Esophagus squamous epithelium (tissue), 4 donors: ENCODE measurements around the gene NR1D1.

ENCODE experiments used
- POLR2A ChIP-seq, 4 donors: fragments of 450-650 bp; IDR thresholded peaks; one replicate each; pipeline ENCODE4 v1.6.1; 2017; ENCODE audit warnings: antibody characterized with exemption in 4 of 4, mild to moderate bottlenecking in 4 of 4, moderate library complexity in 3 of 4
- TF ChIP-seq, protein P1 (sequence below), 6 experiments: fragments of 450-650 bp in 4 of 6; fragments of 200-600 bp in 2 of 6; sonication (generic) in 2 of 6; IDR thresholded peaks; one replicate each; pipeline ENCODE4 v1.5.1; 2016 to 2019; ENCODE audit warnings: antibody characterized with exemption in 6 of 6, mild to moderate bottlenecking in 4 of 6, moderate library complexity in 4 of 6

GRCh38 chr17:40075201-40075941 lies 25.0 kb downstream of the NR1D1 start:
- TF ChIP-seq POLR2A (IDR thresholded peaks at IDR 0.05) = no peak
- TF ChIP-seq, protein P1, sequence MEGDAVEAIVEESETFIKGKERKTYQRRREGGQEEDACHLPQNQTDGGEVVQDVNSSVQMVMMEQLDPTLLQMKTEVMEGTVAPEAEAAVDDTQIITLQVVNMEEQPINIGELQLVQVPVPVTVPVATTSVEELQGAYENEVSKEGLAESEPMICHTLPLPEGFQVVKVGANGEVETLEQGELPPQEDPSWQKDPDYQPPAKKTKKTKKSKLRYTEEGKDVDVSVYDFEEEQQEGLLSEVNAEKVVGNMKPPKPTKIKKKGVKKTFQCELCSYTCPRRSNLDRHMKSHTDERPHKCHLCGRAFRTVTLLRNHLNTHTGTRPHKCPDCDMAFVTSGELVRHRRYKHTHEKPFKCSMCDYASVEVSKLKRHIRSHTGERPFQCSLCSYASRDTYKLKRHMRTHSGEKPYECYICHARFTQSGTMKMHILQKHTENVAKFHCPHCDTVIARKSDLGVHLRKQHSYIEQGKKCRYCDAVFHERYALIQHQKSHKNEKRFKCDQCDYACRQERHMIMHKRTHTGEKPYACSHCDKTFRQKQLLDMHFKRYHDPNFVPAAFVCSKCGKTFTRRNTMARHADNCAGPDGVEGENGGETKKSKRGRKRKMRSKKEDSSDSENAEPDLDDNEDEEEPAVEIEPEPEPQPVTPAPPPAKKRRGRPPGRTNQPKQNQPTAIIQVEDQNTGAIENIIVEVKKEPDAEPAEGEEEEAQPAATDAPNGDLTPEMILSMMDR (IDR thresholded peaks at IDR 0.05) = peak; percentile 85 to 94 (median 88)
